Measurements from ENCODE around the gene RALGAPA2. TPM values are rescaled to one million over a fixed set of nuclear protein-coding genes. Genes with fewer than 3 reads are reported as not detected.

Gene RALGAPA2
- polyA plus RNA-seq, 2 of the 4 experiments (the other 2 are of a cell fraction), result 4.0 to 4.7 TPM

- H3K27ac ChIP-seq, result no peak overlapping the region
- FAIRE-seq (no peak), ATAC-seq (peak in 1 of 2 experiments; percentile 12; a peak in 3 of 6 replicates), DNase-seq (ENCODE audit: low read depth in 1 of 2, low spot score in 1 of 2) (no peak)
- ChIA-PET POLR2A (no interaction called here), CTCF (no interaction called here)
- peak overlapping the region; percentile 32 for H3K4me2 ChIP-seq
- WGBS (ENCODE audit: missing lambda C conversion rate), result 16% methylated on average over 58 of the region's 70 CpGs
- H3K9me3 ChIP-seq, result no peaks in the 10 kb centered on the region
- peak overlapping the region; percentile 9; the same call in 1 of the 3 replicates for H3K4me3 ChIP-seq
- TF ChIP-seq FOXS1 (CRISPR knock-in tag; IDR thresholded peaks at IDR 0.05) (no peak), MAX (IDR thresholded peaks at IDR 0.05) (no peak), JUN (IDR thresholded peaks at IDR 0.05) (no peak), KDM5A (IDR thresholded peaks at IDR 0.05) (no peak), HDAC2 (IDR thresholded peaks at IDR 0.05) (no peak), ZSCAN20 (CRISPR knock-in tag; IDR thresholded peaks at IDR 0.05) (no peak), RCOR1 (IDR thresholded peaks at IDR 0.05; ENCODE audit: low read depth, low read length) (no peak), NR3C1 (IDR thresholded peaks at IDR 0.05) (no peak), KDM1A (IDR thresholded peaks at IDR 0.05; ENCODE audit: low read depth) (no peak), EHF (CRISPR knock-in tag; IDR thresholded peaks at IDR 0.05) (no peak), USF2 (IDR thresholded peaks at IDR 0.05) (no peak), HES2 (IDR thresholded peaks at IDR 0.05) (no peak)
- H3K4me1 ChIP-seq, result peaks cover 23% of the 10 kb centered on the region
Measured at GRCh38 chr20:20363799-20364592, 348.4 kb downstream of the RALGAPA2 start.

- peaks cover 18% of the 10 kb centered on the region for H3K4me1 ChIP-seq
- ATAC-seq (peak; percentile 2 to 10; a peak in 2 of 6 replicates), DNase-seq (ENCODE audit: low read depth in 1 of 2, low spot score in 1 of 2) (no peak), FAIRE-seq (no peak)
- POLR2A ChIA-PET, result no interaction called here
- no peak overlapping the region for H3K27ac ChIP-seq
- TF ChIP-seq NR3C1 (IDR thresholded peaks at IDR 0.05) (no peak), ZSCAN20 (CRISPR knock-in tag; IDR thresholded peaks at IDR 0.05) (no peak), EHF (CRISPR knock-in tag; IDR thresholded peaks at IDR 0.05) (no peak), CEBPB (IDR thresholded peaks at IDR 0.05) (no peak), FOSL2 (IDR thresholded peaks at IDR 0.05) (no peak), FOSL2 (CRISPR knock-in tag; IDR thresholded peaks at IDR 0.05) (no peak), HDAC2 (IDR thresholded peaks at IDR 0.05) (no peak), USF2 (IDR thresholded peaks at IDR 0.05) (no peak), REST (IDR thresholded peaks at IDR 0.05) (no peak), HOXA7 (CRISPR knock-in tag; IDR thresholded peaks at IDR 0.05) (no peak), BHLHE40 (IDR thresholded peaks at IDR 0.05; ENCODE audit: low read depth, low read length) (no peak), MAFK (IDR thresholded peaks at IDR 0.05; ENCODE audit: partially characterized antibody) (no peak)
- peak overlapping the region; percentile 32; the same call in 2 of the 3 replicates for H3K4me2 ChIP-seq
- CTCF ChIA-PET, result no interaction called here
- H3K4me3 ChIP-seq, result peak overlapping the region; percentile 9; the same call in 1 of the 3 replicates
- H3K9me3 ChIP-seq, result no peaks in the 10 kb centered on the region
- WGBS (ENCODE audit: missing lambda C conversion rate), result 17% methylated on average over 14 of the region's 15 CpGs
Measured at GRCh38 chr20:20363434-20363798, 349.0 kb downstream of the RALGAPA2 start.
